HG03135 (cell line): ENCODE measurements around the gene PCSK4.
"Not testable (repeated sequence)": the region's sequence is repeated elsewhere in the genome, so short reads cannot be mapped to it uniquely, and the experiment has no call there.

Experiments
- ATAC-seq: cut with Tn5 transposase; IDR thresholded peaks from one replicate; pipeline ENCODE4 v1.9.1; 2021; ENCODE audit warnings: mild to moderate bottlenecking, moderate library complexity; ENCODE audit not compliant: unreplicated experiment

Gene PCSK4

DNA sequence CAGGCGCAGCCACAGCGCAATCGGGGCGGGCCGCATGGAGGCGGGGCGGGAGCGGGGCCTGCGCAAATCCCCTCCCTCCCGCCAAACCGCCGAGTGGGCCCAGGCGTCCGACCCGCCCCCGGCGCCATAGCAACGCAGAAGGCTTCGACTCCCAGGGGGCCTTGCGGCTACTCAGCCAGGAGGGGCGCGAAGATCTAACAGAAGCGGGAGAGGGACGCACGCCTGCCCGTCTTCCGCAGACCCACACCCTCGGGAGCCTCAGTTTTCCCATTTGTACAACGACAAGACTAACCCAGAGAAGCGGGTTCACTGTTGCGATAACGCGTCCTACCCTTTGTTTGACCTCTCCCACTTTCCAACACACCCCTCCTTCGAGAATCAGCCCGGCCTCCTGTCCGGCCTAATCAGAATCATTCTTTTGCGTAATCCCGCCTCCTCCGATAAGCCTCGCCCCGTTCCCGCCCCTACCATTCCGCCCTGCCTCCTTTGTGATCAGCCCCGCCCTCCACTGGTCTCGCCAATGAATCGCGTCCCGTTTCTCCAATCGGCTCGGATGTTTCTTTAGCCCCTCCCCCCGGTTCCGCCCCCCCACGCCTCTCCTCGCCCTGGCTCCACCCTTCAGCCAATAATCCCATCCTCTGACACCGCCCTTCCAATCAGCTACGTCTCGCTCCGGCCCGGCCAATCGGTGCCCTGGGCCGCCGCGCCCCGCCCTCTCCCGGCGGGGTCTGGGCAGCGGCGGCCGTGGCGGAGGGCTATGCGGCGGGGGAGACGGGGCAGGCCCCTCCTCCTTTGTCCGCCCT, at the start of gene PCSK4:
Gene PCSK4, minus strand, starts transcription at position 40 of the 803 bp plus-strand sequence. Its CDS starts 4 bp downstream, at position 36.
- ATAC-seq: peak; percentile 72

DNA sequence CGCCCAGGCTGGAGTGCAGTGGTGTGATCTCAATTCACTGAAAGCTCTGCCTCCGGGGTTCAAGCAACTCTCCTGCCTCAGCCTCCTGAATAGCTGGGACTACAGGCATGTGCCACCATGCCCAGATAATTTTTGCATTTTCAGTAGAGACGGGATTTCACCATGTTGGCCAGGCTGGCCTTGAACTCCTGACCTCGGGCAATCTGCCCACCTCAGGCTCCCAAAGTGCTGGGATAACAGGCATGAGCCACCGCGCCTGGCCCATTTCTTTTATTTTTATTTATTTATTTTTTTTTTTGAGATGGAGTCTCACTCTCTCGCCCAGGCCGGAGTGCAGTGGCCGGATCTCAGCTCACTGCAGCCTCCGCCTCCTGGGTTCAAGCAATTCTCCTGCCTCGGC, 49.6 kb upstream of the PCSK4 start:
- ATAC-seq: not testable (repeated sequence)

DNA sequence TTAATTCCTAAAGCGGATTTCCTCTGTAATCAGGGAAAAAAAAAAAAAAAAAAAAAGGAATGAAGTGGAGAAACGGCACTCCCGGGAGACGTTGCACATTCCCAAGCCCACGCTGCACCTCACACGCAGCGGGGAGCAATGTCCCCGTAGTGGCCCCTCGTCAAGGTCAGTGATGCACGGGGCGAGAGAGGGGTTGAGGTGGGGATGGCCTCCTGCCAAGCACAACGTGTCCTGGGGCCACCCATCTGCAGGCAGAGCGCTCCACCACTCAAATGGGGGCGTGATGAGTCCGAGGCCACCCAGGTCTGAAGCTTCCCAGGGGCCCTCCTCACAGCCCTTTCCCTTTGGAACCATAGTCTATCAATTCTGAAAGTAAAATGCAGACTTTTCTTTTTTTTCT, 48.8 kb upstream of the PCSK4 start:
- ATAC-seq: no peak

DNA sequence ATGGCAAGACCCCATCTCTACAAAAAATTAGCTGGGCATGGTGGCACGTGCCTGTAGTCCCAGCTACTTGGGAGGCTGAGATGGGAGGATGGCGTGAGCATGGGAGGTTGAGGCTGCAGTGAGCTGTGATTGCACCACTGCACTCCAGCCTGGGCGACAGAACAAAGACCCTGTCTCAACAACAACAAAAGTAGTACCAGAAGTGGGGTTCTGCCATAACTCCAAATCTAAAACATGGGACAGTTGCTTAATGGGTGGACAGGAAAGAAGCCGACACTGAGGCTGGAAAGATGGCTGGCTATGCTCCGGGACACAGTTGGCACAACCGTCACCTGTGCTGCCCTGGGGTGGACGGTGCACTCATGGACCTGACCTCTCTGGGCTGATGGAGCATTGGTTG, 45.5 kb upstream of the PCSK4 start:
- not testable (repeated sequence) for ATAC-seq

DNA sequence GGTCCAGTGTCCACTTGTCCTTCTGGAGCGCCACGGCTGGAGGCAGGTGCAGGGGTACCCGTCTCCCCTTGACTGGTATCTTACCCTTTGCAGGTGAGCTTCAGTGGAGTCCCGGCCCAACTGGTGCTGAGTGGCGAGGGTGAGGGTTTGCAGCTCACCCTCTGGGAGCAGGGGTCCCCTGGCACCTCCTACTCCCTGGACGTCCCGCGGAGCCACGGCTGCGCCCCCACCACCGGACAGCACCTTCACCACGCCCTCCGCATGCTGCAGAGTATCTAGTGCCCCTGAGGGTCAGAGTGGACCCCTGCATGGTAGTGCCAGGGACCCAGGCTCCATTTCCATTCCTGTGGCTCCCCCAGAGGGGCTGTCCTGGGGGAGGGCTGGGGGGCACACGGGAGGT, 44.8 kb upstream of the PCSK4 start:
- no peak for ATAC-seq

DNA sequence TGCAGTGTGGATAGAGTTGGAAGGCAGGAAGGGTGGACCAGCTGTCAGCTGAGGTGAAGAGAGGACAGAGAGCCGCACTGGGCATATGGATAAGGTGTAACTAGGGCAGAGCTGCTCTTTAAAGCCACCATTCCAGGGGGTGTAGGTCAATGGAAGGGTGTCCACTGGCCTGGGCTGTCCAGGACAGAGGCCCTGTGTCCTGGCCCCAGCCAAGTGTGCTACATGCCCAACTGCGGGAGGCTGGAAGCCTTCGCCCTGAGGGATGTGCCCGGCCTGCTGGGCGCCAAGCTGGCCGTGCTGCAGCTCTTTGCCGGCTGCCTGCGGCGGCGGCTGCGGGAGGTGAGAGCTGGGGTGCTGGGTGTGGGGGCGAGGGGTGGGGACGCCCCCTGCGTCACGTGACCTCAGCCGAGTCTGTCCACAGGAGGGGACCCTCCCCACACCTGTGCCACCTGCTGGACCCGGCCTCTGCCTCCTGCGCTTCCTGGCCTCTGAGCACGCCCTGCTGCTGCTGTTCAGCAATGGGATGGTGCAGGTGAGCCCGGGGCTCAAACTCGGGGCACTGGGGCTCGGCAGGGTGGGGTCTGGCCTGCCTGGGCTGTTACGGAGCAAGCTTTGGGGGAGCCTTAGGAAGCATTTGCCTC, 43.5 kb upstream of the PCSK4 start:
- no peak for ATAC-seq

DNA sequence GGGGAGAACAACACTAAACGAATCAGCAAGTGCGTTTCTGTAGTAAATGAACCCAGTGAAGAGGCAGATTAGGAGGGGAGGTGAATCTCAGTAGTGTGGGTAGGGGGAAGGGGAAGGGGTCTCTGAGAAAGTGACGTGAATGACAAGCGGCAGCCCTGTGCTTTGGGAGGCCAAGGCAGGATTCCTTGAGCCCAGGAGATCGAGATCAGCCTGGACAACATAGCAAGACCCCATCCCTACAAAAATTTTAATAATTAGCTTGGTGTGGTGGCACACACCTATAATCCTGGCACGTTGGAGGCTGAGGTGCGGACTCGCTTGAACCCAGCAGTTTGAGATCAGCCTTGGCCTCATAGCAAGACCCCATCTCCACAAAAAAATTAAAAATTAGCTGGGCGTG, 41.9 kb upstream of the PCSK4 start:
- ATAC-seq: no peak

DNA sequence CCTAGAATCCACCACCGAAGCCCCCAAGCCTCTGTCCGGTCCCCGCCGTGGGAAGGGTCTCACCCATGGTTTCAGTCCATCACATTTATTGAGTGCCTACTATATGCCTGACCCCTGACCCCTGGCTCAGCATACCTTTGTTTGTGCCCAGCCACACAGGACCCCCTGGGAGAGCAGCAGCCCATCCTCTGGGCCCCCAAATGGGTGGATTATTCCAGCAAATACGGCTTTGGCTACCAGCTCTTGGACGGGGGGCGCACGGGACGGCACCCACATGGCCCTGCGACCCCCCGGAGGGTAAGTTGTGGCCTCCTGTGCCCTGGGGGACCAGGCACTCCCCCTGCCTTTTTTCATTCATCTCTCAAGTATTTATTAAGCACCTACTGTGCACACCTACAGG, 41.4 kb upstream of the PCSK4 start:
- no peak for ATAC-seq

DNA sequence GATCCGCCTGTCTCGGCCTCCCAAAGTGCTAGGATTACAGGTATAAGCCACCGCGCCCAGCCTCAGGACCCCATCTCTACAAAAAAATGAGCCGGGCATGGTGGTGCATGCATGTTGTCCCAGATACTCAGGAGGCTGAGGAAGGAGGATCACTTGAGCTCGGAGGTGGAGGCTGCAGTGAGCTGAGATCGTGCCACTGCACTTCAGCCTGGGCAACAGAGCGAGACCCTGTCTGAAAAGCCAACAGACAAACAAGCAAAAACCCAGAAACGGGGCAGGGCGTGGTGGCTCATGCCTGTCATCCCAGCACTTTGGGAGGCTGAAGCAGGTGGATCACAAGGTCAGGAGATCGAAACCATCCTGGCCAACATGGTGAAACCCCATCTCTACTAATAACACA, 40.7 kb upstream of the PCSK4 start:
- ATAC-seq: not testable (repeated sequence)

DNA sequence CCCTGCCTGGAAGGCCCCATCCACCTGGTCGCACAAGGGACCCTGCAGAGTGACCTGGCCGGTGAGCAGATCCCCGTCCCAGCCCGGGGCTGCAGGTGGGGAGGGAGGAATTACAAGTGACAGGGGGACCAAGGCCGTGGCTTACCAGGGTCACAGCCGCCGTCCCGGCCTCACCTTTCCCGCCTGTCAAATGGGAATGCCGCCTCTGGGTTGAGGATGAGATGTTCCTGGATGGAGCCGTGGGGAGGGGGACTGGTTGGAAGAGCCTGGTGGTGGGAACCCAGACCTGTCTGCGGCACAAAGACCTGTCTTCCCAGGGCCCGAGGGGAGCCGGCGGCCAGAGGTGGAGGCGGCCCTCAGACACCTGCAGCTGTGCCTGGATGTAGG, 39.3 kb upstream of the PCSK4 start:
- no peak for ATAC-seq

DNA sequence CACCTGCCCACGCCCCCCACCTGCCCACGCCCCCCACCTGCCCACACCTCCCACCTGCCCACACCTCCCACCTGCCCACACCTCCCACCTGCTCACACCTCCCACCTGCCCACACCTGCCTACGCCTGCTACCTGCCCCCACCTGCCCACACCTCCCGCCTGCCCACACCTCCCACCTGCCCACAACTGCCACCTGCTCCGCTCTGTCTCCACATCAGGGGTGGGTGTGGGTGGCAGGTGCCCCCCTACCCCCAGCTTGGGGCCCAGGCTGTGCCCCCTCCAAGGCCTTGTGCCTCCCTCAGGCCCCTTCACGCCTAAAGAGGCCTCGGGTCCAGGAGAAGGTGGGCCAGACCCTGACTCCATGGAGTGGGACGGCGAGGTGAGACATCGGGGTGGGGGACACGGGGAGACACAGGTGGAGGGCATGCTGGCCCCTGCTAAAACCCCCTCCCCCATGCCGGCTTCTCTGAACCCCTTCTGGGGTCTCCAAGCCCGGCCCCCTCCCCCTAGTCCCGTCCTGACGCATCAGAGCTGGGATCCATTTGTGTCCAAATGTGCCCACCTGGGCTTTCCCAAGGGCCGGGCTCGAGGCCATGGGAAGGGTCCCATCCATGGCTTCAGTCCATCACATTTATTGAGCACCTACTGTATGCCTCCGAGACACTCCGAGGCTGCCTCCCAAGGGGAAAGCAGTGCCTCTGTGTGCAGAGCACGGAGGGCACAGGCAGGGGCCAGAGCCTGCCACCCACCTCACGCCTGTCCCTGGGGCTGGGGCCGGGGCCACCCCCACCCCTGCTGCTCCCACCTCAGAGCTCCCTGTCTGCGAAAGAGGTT, 38.7 kb upstream of the PCSK4 start:
- ATAC-seq: no peak

DNA sequence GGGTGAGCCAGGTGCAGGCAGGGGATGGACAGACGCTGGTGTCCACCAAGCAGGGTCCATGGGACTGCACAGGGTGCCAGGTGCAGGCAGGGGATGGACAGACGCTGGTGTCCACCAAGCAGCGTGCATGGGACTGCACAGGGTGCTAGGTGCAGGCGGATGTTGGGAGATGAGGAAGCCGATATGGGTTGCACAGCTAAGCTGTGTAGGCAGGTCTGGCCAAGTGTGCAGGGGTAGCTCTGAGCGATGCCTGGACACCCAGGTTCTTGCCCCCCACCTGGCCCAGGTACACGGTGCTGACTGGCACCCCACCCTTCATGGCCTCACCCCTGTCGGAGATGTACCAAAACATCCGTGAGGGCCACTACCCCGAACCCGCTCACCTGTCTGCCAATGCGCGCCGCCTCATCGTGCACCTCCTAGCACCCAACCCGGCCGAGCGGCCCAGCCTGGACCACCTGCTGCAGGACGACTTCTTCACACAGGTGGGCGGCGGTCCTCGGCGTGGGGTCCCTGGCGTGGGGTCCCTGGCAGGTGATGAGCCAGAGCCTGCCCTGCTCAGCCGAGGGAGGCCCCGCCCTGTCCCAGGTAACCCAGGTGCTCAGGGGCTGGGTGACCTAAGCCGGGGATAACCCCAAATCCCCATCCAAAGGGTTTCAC, 37.6 kb upstream of the PCSK4 start:
- ATAC-seq: no peak

DNA sequence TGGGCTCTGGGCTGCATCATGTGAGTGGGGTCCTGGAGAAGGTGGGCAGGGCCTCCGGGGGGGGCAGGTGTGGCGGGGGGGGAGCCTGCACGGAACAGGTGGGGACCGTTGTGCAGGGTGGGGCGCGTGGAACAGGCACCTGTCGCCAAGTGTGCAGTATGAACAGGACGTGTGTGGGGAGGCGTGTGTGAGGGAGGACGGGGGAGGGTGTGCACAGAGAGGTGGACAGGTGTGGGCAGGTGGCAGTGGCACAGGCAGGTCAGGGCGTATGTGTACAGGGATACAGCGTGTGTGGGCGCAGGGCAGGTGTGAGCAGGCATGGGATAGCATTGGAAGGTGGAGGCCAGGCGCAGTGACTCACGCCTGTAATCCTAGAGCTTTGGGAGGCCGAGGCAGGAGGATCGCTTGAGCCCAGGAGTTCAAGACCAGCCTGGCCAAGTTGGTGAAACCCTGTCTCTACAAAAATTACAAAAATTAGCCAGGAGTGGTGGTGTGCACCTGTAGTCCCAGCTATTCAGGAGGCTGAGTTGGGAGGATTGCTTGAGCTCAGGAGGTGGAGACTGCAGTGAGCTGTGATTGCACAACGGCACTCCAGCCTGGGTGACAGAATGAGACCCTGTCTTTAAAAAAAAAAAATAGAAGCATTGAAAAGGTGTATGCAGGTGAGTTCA, 37.0 kb upstream of the PCSK4 start:
- ATAC-seq: no peak

DNA sequence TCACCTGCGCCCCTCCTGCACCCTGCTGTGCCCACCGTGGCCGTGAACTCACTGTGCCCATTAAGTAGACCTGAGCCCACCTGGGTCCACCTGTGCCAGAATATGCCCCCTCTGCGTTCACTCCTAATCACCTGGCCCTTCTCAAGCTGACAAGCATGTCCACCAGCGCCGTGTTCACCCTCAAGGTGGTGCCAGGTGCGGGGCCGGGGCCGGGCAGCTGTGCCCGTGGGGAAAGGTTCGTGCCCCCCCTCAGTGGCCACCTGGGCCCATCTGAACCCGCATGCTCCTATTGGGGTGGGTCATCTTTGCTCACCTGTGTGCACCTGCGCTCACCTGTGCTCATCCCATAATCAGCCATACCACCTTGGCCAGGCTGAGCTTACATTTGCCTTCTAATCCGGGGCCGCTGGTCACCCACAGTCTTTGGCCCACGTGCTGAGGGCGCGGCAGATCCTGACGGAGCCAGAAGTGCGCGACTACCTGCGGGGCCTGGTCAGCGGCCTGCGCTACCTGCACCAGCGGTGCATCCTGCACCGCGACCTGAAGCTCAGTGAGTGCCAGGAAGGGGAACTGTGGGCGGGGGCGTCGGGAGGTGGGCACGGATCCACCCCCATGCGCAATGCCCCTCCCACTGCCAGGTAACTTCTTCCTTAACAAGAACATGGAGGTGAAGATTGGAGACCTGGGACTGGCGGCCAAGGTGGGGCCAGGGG, 36.1 kb upstream of the PCSK4 start:
- ATAC-seq: no peak

DNA sequence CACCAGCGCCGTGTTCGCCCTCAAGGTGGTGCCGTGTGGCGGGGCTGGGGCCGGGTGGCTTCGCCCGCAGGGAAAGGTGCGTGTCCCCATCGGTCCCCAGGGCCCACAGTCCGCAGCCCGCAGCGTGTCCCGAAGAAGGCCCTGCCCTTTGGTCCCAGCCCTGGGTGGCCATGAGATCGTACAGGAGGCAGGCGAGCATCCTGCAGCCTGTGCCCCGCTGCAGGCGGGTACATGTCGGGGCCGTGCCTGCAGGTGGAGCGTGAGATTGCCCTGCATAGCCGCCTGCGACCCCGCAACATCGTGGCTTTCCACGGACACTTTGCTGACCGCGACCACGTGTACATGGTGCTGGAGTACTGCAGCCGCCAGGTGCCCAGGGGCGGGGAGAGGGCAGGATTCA, 35.2 kb upstream of the PCSK4 start:
- ATAC-seq: no peak

DNA sequence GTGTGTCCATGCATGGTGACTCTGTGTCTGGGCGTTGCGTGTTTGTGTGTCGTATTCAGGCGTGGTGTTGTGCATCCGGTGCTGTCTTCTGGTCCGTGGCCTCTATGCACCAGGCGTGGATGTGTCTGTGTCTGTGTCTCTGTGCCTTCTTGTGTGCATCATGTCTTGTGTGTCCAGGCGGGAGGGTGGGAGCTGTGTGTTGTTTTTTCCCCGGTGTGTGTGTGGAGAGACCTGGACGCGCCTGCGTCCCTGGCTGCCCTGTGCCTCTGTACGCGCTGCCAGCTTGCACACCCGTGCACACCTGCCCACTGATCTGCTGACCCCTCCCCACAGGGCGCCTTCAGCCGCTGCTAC, 34.8 kb upstream of the PCSK4 start:
- no peak for ATAC-seq

DNA sequence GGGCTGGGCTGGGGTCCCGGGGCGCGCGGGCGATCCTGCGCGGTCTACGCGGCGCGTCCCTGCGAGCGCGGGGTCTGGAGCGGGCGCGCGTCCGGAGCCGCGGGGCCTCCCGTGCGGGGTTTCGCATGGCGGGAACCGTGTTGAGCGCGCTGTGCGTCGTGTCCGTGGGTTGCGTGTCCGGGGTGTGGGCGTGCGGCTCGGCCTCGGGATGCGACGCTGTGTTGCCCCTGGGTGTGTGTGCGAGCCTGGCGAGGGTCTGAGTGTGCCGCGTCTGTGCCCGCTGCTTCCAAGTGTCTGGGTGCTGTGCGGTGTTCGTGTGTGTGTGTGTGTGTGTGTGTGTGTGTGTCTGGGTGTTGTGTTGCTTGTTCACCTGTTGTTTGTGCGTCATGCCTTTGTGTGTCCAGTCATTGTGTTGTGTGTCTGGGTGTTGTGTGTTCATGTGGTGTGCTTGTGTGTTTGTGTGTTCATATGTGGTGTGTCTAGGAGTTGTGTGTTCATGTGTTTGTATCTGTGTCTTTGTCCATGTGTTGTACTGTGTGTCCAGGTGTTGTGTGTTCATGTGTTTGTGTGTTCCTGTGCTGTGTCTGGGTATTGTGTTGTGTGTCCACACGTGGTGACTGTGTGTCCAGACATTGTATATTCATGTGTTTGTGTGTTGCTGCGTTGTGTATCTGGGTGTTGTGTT, 34.3 kb upstream of the PCSK4 start:
- ATAC-seq: no peak

DNA sequence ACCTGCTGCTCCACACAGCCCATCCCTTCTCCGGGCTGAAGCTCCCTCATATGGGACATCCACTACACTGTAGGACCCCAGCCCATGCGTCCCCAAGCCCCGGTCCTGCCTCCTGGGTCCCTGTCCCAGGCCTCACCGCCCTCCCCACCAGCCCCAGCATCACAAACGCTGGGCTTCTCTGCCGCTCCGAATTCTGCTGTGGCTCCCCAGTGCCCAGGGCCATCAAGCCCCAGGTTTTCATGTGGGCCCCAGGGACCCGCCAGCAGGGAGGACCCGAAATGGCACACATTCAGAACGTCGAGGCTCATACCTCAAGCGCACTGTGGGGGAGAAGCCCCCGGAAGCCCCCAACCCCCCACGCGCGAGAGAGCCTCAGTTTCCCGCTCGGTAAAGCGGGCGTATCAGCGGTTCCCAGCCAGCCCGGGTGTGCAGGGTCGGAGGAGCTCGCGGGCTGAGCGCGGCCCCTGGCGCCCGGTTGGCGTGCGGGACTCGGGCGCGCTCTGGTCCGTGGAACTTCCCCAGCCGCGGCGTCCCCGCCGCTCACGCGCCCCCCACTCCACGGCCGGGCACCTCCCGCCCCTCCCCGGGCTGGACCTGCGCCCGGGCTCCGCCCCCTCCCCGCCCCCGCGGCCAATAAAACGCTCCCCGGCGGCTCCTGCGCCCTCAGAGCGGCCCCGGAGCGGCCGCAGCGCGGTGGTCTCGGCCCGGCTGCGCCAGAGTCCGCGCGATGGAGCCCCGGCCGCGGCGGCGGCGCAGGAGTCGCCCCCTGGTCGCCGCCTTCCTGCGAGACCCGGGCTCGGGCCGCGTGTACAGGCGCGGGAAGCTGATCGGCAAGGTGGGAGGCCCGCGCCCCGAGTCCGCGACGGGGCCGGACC, 33.5 kb upstream of the PCSK4 start, which contains the start of gene PLK5:
Gene PLK5, plus strand, starts transcription at position 666 of the 875 bp plus-strand sequence. CDS start 2,920 bp downstream, outside the sequence.
- ATAC-seq: no peak
